SW480 (cell line): ENCODE measurements around the gene MMP15.
"Not testable (repeated sequence)": the region's sequence is repeated elsewhere in the genome, so short reads cannot be mapped to it uniquely, and the experiment has no call there.

Source experiments
- DNase-seq: peaks from one replicate; pipeline ENCODE4 v3.0.0-alpha.2; 2016; ENCODE audit warnings: low spot score

MMP15 gene

DNA sequence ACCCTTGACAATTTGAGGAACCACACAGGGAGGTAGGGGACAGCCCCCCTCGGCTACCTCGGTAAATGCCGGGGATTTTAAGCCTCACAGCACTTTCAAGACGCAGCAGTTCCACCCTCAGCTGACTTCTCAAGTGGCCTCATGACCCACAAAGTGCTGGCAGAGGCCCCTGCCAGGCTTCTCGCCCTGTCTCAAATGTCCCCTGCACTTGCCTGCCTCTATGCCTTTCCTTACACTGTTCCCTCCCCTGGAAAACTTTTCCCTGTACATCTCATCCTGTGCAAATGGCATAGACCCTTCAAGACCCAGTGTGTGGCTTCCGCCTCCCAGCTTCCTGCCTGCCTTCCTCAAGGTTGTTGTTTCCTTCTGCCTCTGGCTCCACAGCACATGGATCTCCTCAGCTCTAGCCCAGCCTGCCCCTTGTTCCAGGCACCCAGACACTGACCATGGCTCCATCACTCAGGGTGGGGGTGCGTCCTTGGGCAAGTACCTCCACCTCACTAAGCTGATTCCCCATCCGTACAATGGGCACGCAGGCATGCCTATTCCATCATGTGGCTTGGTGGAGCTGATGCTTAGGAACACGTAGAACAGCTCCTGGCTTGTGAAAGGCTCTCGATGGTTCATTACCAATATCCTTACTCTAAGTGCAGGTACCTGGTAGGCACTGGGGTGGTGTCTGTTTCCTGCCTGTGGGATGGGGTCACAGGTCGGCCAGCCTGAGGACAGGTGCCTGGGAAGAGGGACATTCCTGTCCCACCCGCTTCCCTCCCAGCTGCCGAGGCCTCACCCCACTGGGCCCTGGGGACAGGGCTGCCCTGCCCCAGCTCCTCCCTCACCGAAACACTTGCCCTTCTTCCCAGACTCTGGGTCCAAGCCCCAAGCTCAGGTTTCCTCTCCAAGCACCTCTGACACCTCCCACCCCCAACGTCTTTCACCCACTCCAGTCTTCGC, 24.0 kb downstream of the MMP15 start:
- no peak for DNase-seq

DNA sequence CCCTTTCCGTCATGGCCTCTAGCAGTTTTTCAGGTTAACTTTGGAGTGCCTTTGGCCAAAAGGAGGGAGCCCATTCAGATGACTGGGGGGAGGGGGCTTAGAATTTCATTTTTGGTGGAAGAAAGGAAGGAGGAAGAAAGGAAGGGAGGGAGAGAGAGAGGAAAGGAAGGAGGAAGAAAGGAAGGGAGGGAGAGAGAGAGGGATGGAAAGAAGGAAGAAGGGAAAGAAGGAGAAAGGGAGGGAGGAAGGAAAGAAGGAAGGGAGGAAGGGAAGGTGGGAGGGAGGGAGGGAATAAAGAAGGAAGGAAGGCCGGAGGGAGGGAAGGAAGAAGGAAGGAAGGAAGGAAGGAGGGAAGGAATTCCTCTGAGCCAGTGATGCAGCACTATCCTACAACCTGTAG, 25.7 kb downstream of the MMP15 start:
- DNase-seq: no peak

DNA sequence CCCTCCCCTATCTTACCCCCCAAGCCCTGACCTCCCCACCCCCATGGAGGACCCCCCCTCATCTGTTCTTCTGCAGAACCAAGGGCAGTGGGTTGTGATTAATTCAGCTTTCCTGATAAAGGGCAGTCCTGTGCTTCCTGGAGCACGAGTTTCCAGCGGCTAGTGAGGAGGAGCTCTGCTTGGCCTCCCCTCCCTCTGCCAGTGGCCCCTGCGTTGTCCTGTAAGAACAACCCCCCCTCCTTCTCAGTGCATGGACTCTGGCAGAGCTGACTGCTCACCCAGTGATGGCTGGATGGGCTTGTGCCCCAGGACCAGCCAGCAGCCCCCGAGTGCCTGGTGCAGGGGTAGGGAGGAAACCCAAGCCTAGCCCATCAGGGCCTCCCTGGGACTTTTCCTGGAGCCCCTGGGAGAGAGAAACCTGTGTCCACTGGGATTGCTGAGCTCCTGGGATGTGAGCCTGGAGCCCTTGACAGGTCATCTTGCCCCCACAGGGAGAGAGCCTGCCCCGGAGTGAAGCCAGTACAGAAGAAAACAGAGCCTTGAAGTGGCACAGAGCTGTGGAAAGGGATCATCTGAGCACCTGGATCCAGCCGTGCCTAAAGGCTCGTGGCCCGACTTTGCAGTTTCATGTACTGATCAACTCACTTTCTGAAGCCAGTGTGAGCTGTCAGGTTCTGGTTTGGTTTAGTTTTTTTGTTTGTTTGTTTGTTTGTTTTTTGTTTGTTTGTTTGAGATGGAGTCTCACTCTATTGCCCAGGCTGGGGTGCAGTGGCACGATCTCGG, 26.5 kb downstream of the MMP15 start:
- no peak for DNase-seq

DNA sequence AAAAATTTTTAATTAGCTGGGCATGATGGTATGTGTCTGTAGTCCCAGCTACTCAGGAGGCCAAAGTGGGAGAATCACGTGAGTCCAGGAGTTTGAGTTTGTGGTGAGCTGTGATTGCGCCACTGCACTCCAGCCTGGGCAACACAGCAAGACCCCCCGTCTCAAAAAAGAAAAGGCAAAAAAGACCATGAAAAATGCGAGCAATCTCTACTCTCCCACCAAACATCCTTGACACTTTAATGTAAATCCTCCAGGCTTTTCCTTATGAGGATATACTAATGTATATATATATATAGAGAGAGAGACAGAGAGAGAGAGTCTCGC, 28.1 kb downstream of the MMP15 start:
- no peak for DNase-seq

DNA sequence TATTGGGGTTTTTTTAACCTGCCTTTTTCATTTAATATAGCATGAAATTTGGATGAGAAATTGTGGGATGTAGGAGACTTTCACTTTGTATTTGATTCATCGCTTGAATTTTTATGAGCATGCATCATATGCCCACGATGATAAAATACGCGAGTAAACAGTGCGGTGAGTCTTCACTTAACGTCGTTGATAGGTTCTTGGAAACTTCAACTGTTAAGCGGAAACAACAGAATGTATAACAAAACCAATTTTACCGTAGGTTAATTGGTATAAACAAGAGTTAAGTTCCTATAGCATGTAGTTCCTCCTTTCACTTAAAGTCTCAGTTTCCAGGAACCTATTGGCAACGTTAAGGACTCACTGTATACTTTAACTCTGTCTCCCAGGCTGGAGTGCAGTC, 28.7 kb downstream of the MMP15 start:
- no peak for DNase-seq

DNA sequence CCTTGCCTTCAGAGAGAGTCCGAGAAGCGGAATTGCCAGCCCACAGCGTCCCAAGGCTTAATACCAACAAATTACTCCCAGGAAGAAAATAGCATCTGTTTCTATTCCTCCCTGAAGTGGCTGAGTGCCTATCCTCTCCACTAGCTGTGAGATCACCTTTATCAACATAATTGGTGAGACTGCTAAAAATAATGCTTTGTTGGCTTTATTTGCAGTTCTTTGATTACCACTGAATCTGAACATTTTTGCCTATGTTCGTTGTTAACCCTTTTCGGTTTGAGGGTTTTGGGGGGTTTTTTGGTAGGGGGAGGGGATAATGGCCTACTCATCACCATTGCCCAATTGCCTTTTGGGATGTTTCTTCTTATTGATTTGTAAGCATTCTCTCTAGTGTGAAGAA, 31.0 kb downstream of the MMP15 start:
- DNase-seq: no peak

DNA sequence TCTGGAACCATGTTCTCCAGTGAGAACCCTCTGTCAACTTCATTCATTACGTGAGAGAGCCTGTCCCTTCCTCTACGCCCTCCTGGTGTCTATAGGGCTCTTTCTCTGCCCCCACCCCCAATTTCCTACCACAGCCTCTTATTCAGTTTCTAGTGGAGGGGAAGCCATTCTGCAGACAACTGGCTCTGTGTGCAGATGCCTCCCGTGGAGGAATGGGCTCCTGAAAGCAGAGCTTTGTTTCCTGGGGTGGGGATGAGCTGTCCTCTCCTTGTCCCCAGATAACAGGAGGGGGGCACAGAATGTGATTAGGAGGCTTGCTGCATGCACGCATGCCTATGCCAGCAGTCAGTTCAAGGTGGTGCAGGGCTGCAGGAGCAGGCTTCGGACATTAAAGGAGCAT, 31.6 kb downstream of the MMP15 start:
- no peak for DNase-seq

DNA sequence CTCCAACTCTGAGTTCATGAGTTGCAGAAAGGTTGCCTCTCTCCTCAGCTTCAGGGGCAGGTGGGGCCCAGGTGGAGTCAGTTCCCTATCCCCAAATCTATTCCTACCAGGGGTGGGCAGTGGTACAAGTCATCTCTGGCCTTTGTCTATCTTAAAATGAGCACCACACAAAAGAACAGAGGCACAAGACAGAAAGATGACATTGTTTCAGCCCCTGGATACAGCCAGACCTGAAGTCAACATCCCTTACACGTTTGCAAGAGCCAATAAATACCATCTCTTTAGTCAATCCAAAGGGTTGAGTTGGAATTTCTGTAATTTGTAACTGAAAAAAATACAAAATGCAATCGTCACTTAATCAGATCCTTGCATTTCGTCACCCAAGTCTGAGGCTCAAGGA, 32.2 kb downstream of the MMP15 start:
- DNase-seq: no peak

DNA sequence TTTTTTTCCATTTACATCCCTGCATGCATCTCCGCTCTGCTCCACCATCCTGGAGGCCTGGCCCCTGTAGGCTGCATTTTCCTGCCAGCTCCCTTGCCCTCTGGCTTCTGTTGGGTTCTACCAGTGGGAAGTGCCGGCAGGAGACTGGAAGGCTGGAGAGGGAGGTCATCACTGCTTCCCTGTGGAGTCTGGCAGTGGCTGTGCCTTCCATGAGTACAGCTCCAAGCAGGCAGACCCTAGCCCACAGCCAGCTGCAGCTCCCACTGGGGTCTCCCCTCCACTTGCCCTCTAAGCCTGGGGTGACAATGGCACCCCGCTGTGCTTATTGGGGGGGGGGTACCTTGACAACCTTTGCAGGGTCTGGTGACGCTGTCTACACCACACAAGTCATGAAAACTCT, 37.3 kb downstream of the MMP15 start:
- DNase-seq: no peak

DNA sequence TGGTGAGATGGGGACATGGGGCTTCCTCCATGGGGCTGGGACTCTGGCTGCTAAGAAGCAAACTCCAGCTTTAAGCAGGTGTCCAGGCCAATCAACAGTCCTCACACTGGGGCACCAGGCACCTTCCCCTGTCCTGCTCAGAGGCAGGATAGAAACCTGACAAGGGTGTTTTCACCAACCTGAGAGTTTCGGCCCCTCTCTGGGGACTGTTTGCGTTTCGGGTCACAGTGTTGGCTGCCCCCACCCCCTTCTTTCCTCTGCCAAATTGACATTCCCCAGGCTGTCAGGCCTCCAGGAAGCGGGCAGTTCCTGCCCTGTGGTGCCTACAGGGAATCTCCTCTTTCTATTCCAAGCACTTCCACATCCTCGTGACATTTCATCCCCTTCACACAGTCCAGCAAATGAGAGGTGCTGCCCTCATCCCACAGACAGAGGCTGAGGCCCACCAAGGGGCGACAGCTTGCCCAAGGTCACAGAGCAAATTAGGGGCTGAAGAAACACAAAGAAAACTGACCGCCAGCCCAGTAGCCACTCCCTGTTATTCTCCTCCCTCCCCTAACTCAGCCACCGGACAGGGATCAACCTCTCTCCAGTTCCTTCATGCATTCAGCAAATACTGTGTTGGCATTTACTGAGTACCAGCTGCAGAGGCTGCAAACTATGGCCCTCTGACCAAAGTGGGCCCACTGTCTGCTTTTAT, 38.0 kb downstream of the MMP15 start:
- DNase-seq: no peak

DNA sequence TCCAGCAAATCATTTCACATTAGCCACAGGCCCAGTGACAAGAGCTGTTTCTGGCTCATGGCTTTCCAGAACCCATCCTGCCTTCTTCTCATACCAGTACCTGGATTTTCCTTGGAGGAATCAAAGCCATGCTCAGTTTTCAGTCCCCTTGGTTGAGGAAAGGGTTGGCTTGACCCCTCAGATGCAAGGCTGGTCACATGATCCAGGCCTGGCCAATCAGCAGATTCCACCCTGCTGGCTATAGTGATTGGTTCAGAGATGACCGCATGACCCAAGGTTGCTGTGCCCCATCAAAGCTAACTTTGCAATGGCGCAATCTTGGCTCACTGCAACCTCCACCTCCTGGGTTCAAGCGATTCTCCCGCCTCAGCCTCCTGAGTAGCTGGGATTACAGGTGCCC, 45.0 kb downstream of the MMP15 start:
- no peak for DNase-seq

DNA sequence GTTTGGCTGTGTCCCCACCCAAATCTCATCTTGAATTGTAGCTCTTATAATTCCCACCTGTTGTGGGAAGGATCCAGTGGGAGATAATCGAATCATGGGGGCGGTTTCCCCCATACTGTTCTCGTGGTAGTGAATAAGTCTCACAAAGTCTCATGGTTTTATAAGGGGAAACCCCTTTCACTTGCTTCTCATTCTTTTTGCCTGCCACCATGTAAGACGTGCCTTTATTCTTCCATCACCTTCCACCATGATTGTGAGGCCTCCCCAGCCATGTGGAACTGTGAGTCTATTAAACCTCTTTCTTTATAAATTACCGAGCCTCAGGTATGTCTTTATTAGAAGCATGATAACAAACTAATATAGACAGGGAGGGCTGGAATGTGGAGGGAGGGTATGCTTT, 46.6 kb downstream of the MMP15 start:
- not testable (repeated sequence) for DNase-seq

DNA sequence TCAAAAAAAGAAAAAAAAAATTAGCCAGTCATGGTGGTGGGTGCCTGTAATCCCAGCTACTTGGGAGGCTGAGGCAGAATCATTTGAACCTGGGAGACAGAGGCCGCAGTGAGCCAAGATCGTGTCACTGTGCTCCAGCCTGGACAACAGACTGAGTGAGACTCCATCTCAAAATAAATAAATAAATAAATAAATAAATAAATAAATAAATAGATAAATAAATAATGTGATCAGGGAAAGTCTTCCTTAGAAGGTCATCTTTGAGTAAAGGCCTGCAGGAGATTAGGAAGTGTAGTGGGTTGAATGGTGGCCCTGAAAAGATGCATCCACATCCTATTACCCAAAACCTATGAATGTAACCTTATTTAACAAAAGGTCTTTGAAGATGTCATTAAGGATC, 47.5 kb downstream of the MMP15 start:
- not testable (repeated sequence) for DNase-seq

DNA sequence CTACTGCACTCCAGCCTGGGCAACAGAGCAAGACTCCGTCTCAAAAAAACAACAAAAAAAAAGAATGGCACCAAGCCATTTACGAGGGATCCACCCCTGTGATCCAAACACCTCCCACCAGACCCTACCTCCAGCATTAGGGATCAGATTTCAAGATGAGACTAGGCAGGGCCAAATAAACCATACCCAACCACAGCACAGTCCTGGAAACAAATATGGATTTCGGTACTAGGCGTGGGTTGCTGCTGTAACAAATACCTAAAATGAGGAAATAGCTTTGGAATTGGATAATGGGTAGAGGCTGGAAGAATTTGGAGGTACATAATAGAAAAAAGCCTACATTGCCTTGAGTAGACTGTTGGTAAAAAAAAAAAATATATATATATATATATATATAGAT, 49.1 kb downstream of the MMP15 start:
- DNase-seq: no peak

DNA sequence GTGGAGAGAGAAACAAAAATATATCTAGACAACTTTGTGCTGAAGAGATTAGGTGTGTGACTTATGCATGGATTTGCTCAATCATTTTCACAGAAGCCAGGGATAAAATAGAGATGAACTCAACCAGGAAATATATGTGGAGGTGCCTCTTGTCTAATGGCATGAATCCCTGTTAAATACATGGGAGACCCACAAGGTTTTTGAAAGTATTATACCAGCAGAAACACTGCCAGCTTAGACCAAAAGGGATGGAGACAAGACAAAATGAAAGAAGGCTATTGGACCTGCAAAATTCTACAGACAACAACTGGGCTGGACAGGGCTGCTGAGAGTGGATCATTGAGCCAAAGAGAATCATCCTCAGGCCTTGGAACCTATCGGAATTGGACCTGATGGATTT, 51.0 kb downstream of the MMP15 start:
- no peak for DNase-seq

DNA sequence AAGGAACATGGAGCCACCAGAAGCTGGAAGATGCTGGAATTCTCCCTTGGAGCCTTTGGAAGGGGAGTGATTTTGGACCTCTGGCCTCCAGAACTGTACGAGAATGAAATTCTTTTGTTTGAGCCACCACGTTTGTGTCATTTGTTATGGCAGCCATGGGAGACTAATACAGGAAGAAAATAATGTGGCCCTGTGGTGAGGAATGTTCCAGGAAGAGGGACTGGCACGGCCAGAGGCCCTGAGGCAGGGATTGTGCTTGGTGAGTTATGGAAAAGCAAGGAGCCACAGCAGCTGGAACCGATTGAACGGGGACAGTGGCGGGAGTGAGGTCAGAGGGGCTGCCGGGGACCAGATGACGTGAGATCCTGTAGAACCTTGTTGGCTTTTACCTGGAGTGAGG, 52.2 kb downstream of the MMP15 start:
- DNase-seq: no peak

DNA sequence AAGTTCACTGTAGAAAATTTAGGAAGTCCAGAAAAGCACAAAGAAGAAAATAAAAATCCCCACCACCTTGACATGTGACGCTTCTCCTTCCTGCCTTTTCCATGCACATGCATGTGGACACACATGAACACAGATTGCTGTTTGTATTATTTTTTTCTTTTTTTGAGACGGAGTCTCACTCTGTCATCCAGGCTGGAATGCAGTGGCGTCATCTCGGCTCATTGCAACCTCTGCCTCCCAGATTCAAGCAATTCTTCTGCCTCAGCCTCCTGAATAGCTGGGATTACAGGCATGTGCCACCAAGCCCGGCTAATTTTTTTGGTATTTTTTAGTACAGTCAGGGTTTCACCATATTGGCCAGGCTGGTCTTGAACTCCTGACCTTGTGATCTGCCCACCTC, 55.1 kb downstream of the MMP15 start:
- not testable (repeated sequence) for DNase-seq

DNA sequence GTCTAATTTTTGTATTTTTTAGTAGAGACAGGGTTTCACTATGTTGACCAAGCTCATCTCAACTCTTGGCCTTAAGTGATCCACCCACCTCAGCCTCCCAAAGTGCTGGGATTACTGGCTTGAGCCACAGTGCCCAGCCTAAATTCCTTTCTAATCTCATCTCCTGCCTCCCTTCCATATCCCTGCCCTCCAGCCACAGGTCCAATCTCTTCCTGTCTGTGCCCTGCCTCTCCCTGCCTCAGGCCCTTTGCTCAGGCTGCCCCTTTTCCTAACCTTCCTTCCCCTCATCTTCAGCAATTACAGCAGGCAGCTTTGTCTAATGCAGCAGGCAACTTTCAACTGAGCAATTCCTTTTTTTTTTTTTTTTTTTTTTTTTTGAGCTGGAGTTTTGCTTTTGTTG, 56.8 kb downstream of the MMP15 start:
- no peak for DNase-seq

DNA sequence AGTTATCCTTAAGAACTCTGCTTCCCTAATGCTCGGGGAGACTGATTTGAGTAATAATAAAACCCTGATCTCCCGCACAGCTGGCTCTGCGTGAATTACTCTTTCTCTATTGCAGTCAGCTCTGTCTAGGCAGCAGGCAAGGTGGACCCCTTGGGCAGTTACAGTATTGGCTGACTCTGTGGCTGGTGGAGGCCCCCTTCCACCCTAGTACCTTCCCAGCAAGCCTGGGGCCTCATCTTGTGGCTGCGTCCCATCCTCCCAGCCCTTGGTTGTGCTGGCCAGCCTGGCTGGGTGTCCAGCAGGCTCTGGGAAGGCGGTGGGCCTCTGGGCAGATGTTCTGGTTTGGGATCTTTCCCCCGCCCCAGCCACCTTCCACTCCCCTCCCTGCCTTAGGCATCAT, 59.1 kb downstream of the MMP15 start:
- DNase-seq: no peak

DNA sequence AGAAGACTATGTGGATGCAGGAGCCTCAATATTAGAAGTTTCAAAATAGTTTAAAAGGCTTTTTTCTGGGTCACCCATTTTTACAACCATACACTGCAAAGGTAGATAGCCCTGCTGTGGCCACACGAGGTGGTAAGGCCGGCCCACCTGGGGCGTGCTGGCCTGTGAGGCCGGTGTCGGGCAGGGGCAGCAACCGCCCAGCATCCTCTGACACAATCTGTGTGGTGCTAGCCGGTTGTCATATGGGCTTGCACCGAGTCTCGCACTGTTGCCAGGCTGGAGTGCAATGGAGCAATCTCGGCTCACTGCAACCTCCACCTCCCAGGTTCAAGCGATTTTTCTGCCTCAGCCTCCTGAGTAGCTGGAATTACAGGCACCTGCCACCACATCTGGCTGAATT, 59.6 kb downstream of the MMP15 start:
- DNase-seq: no peak

DNA sequence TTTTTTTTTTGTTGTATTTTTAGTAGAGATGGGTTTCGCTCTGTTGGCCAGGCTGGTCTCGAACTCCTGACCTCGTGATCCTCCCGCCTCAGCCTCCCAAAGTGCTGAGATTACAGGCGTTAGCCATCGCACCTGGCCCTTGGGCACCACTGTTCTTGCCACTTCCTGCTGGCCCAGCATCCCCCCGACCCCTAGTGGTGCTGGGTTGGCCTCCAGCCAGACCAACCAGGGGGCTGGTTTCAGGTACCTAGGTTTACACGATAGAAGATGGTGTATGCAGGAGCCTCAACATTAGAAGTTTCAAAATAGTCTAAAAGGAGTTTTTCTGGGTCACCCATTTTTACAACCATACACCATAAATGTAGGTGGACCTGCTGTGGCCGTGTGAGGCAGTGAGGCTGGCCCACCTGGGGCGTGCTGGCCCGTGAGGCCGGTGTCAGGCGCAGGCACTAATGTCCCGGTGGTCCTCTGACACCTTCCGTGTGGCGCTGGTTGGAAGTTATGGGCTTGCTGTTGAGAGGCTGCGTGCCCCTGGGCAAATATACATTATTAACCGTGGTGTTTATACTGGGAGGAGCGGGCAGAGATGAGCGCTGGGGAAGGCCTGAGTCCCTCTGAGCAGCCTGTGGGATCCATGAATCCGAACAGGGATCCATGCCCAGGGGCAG, 60.2 kb downstream of the MMP15 start:
- DNase-seq: no peak
